Fibroblast of villous mesenchyme (primary cell): ENCODE data around the gene MGME1. TPM values are rescaled to one million over a fixed set of nuclear protein-coding genes. Genes with fewer than 3 reads are reported as not detected.
A peak's percentile ranks its signal among the peaks of the same experiment; 100 is the strongest.

Experiments
- DNase-seq: peaks from one replicate; pipeline ENCODE4 v3.0.0-alpha.2; 2010; ENCODE audit warnings: low read depth
- H3K4me3 ChIP-seq: 2 replicates; pipeline ENCODE4 v1.5.1; 2011; ENCODE audit warnings: low read depth, mild to moderate bottlenecking, low read length
- small RNA-seq: library from RNA; depleted of rRNA; stranded (forward); fragments of <200 nt; gene quantifications from one replicate; pipeline ENCODE3, GENCODE V24; 2012
- total RNA-seq: library from RNA; depleted of rRNA; stranded (reverse); fragments of >200 nt; gene quantifications from 2 replicates; pipeline ENCODE4 v1.2.3, GENCODE V29; 2012
- TF ChIP-seq, protein P1 (sequence below): IDR thresholded peaks from 2 replicates; pipeline ENCODE4 v1.5.1; 2012; ENCODE audit warnings: low read depth, mild to moderate bottlenecking, low read length; ENCODE audit not compliant: insufficient read depth

MGME1 gene
- total RNA-seq, 1 donor, result 9.5 TPM

DNA sequence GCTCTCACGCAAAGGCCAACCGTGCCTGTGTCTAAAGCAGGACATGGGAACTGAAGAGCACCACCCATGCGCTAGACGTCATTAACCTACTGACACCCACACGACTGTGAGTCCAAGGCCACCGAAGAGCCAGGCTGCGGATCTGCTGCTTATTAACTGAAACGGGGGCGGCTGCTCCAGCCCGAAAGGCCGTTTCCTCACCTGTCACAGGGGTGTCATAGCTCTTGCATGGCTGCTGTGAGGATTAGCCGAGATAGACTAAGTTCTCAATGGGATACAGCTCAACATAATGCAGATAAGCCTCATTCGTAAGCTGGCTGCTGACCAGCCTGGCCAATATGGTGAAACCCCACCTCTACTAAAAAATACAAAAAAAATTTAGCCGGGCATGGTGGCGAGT, 62.2 kb downstream of the MGME1 start:
- TF ChIP-seq, protein P1, sequence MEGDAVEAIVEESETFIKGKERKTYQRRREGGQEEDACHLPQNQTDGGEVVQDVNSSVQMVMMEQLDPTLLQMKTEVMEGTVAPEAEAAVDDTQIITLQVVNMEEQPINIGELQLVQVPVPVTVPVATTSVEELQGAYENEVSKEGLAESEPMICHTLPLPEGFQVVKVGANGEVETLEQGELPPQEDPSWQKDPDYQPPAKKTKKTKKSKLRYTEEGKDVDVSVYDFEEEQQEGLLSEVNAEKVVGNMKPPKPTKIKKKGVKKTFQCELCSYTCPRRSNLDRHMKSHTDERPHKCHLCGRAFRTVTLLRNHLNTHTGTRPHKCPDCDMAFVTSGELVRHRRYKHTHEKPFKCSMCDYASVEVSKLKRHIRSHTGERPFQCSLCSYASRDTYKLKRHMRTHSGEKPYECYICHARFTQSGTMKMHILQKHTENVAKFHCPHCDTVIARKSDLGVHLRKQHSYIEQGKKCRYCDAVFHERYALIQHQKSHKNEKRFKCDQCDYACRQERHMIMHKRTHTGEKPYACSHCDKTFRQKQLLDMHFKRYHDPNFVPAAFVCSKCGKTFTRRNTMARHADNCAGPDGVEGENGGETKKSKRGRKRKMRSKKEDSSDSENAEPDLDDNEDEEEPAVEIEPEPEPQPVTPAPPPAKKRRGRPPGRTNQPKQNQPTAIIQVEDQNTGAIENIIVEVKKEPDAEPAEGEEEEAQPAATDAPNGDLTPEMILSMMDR, result no peak
- H3K4me3 ChIP-seq, result no peak overlapping the region
- DNase-seq, result no peak

DNA sequence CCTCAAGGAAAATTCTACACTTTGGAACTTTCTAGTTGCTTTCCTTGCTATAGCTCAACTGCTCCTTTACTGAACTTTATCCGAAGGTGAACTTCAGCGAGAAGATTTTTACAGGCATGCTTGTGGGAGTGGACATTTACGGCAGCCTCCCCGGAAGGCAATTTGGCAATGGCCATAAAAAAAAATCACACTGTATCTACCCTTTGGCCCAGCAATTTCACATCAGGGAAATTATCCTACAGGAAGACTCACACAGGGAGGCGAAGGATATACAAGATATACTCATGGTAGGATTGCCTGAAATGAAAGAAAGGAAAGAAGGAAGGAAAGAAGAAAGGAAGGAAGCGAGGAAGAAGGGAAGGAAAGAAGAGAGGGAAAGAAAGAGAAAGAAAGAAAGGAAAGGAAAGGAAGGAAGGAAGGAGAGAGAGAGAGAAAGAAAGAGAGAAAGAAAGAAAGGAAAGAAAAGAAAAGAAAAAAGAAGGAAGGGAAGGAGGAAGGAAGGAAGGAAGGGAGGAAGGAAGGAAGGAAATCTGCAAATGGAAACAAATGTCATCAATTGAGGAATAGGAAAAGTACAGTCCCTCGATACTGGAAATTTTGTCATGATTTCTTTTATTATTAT, 63.2 kb downstream of the MGME1 start:
- no peak for DNase-seq
- TF ChIP-seq, protein P1, result no peak
- no peak overlapping the region for H3K4me3 ChIP-seq

DNA sequence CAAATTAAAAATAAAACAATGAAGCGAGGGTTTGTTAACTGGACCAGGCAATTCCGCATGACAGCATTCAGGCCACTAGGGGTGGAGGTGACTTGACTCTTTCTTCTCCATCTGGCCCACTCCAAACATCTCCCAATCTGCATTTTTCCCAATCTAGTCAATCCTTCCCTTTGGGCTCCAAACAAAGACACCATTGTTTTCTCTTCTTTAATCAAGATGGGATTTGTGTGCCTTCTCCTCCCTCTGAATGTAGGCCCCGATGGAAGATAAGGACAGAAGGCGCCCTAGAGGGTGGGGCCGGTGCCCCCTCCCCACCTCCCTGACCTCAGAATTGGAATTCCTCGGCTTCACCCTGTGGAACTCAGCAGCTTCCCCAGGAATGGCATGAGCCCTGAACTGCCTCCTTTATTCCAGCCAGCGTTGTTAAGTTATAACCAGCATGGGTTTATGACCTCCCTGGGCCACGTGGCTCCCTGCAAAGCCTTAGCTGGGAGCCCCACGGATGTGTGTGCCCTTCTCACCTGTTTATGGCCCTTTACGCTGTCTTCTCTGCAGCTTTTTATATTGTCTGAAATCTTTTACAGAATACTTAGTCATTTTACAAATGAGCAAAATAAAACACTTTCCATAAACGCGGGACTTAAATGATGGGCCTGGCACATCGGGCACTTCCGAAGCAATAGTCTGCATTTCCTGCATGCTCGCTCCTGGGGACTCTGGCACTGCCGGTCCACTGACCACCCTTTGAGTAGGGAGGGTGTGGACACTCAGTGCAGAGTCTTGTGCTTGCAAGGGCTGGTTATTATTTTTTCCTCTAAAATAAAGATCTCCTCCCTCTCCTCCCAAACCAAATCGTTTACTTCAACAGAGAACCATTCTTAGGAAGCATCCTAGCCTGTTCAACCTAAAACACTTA, 64.4 kb downstream of the MGME1 start:
- DNase-seq, result no peak
- no peak overlapping the region for H3K4me3 ChIP-seq
- TF ChIP-seq, protein P1, result no peak

DNA sequence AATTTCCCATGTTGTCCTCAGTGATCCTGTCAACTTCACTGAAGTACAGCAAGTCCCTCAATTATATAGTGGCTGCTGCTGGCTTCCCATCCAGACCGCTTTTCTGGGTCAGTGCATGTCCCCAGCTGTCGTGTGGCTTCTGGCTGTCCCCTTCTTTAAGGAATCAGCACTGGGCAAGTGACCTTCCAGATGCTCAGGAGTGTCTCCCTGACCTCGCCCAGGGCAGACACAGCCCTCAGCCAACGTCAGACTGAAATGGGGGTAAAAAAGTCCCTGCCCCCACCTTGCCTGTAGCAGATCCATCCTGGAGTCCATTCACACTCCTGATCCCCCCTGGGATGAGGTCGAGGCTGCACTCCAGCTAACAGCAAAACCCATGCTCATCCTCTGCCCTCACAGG, 65.2 kb downstream of the MGME1 start:
- no peak overlapping the region for H3K4me3 ChIP-seq
- TF ChIP-seq, protein P1, result no peak
- DNase-seq, result no peak

DNA sequence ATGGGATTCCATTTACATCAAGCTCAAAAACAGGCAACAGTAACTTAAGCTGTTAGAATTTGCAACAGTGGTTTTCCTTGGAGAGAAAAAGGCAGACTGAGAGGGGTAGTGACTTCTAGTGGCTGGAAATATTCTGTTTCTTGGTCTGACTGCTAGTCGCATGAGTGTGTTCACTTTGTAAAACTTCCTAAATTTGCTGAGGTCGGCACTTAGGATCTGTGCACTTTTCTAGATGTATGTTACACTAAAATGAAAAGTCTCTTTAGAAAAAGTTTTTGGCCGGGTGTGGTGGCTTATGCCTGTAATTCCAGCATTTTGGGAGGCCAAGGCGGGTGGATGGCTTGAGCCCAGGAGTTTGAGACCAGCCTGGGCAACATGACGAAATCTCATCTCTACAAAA, 70.2 kb downstream of the MGME1 start:
- DNase-seq, result no peak
- TF ChIP-seq, protein P1, result no peak
- no peak overlapping the region for H3K4me3 ChIP-seq

Small RNA genes within 50 kb of the gene (small RNA-seq; reads per million reads assigned to genes)
- gene SNORD17, result 846 reads per million, percentile 99 among the genes with 10 or more reads in this experiment

Other genes with a start within 250 kb of the MGME1 start
- gene SNX5, start 224 bp upstream of the MGME1 start, total RNA-seq, result 88.6 and 114 TPM in 2 replicates
- gene OVOL2, start 88.9 kb downstream of the MGME1 start, total RNA-seq, result not detected in 2 replicates
- 13.9 and 16.0 TPM in 2 replicates for gene KAT14, start 168.8 kb downstream of the MGME1 start, total RNA-seq
- 9.5 and 9.7 TPM in 2 replicates for gene PET117, start 168.8 kb downstream of the MGME1 start, total RNA-seq